H1 (cell line): ENCODE results near the gene MEGF9. TPM values are rescaled to one million over a fixed set of nuclear protein-coding genes. Genes with fewer than 3 reads are reported as not detected.

Source experiments
- CHD7 ChIP-seq: fragments of 300-600 bp; sonication (generic); IDR thresholded peaks from 2 replicates; pipeline ENCODE4 v1.7.1; 2012; ENCODE audit warnings: low read length, moderate library complexity, mild to moderate bottlenecking, inconsistent platforms; ENCODE audit not compliant: insufficient replicate concordance
- polyA plus RNA-seq, 7 experiments: library from polyadenylated mRNA; depleted of rRNA in 3 of 7; stranded (reverse) in 5 of 7; unstranded in 2 of 7; fragments of >200 nt in 5 of 7; fragments of 200-250 nt in 2 of 7; gene quantifications; 1 replicate in 5 of 7; 2 replicates in 1 of 7; 4 replicates in 1 of 7; pipeline versions ENCODE4 v1.2.1 to v1.2.3, GENCODE V29; 2011 to 2013; ENCODE audit warnings: missing spikeins in 2 of 7, mixed read lengths in 2 of 7
- total RNA-seq: library from RNA; stranded (reverse); fragmentation: NEBNext Ultra II Directional; extraction: Animal tissue kit (Norgen Biotek cat#: 25700); gene quantifications from 2 replicates; pipeline ENCODE4 v1.2.1, GENCODE V29; 2021

Gene MEGF9
- total and polyA plus RNA-seq, 2 of the 8 experiments (the other 6 are each of a cell fraction or from before 2014, with no cell fraction given) = 0.45 to 1.8 TPM

GRCh38 chr9:120630333-120630732 is 83.9 kb downstream of the MEGF9 start (continued):
- TF ChIP-seq CHD7 = no peak
- TF ChIP-seq, all 59 proteins: peak for 0
